ENCODE measurements around the gene IL4R.

The IL4R gene

DNA sequence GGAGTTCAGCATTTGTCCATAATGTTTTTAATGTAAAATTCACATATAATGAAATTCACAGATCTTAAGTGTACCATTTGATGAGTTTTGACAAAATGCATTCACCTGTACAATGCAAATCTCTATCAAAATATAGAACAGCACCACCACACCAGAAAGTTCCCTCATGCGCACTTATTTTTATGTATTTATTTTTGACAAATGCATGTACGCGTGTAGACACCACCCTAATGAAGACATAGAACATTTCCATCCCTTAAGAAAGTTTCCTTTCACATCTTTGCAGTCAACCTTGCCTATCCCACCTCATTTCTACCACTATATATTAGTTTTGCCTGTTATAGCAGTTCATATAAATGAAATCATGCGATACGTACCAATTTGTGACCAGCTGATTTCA, 15.6 kb upstream of the IL4R start:
- POLR2A ChIA-PET: no interaction called here
- CTCF ChIA-PET: no interaction called here
- no peak overlapping the region for H3K4me3 ChIP-seq (ENCODE audit: low read depth, low read length)
- no peak for DNase-seq (ENCODE audit: low read depth, low spot score)
- TF ChIP-seq CTCF (IDR thresholded peaks at IDR 0.05; ENCODE audit: insufficient read depth, low read length, missing control alignments): no peak

DNA sequence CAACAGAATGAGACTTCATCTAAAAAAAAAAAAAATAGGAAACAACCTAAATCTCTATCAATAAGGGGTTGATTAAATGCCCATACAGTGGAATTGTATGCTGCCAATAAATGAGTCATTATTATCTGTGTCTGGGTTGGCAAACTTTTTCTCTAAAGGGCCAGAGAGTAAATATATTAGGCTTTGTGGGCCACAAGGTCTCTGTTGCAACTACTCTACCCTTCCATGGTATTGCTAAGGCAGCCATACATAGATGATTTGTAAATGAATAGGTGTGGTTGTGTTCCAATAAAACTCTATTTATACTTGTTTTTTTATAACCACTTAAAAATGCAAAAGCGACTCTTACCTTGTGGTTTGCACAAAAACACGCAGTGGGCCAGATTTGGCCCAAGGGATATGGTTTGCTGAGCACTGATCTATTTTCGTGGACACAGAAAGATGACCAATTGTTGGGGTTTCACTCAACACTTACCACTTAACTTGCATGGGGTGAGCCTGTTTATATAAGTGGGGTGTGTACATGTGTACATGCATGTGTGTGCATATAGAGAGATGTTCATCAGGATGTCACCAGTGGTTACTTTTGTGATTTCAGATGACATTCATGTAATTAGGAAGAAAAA, 12.4 kb upstream of the IL4R start:
- ChIA-PET CTCF (no interaction called here), POLR2A (no interaction called here)
- no peak for DNase-seq (ENCODE audit: low read depth, low spot score)
- H3K4me3 ChIP-seq (ENCODE audit: low read depth, low read length): no peak overlapping the region
- no peak for TF ChIP-seq CTCF (IDR thresholded peaks at IDR 0.05; ENCODE audit: insufficient read depth, low read length, missing control alignments)

DNA sequence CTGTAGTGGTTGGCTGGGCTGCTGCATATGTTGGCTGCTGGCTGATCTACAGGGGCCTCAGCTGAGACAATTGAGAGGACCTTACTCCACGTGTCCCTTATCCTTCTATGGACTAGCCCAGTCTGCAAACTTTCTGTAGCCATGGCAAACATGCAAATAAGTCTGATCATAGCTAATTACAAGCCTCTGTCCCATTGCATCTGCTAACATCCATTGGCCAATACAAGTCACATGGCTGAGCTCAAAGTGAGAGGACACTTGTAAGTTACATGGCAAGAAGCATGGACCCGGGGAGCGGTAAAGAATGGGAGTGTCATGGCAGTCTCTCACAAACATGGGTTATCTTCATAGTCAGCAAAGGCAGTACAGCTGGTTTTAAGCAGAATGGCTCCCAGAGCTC, 11.6 kb upstream of the IL4R start:
- no peak overlapping the region for H3K4me3 ChIP-seq (ENCODE audit: low read depth, low read length)
- no peak for TF ChIP-seq CTCF (IDR thresholded peaks at IDR 0.05; ENCODE audit: insufficient read depth, low read length, missing control alignments)
- ChIA-PET POLR2A (no interaction called here), CTCF (interaction anchor here (0.6 to 1.1 kb wide), 2 partner anchors 44 to 68 kb away, joined by 3 read pairs; no protein-coding TSS in a partner anchor)
- DNase-seq (ENCODE audit: low read depth, low spot score): no peak

- H3K4me3 ChIP-seq (ENCODE audit: low read depth, low read length): no peak overlapping the region
- CTCF ChIA-PET: interaction anchor here (0.8 kb wide), 1 partner anchor 9 kb away, joined by 3 read pairs; no protein-coding TSS in a partner anchor
- POLR2A ChIA-PET: interaction anchor here (0.6 kb wide), 1 partner anchor 39 kb away, joined by 3 read pairs; no protein-coding TSS in a partner anchor
- no peak for TF ChIP-seq CTCF (IDR thresholded peaks at IDR 0.05; ENCODE audit: insufficient read depth, low read length, missing control alignments)
- DNase-seq (ENCODE audit: low read depth, low spot score): no peak
Observed at GRCh38 chr16:27303256-27304100, 10.3 kb upstream of the IL4R start.

DNA sequence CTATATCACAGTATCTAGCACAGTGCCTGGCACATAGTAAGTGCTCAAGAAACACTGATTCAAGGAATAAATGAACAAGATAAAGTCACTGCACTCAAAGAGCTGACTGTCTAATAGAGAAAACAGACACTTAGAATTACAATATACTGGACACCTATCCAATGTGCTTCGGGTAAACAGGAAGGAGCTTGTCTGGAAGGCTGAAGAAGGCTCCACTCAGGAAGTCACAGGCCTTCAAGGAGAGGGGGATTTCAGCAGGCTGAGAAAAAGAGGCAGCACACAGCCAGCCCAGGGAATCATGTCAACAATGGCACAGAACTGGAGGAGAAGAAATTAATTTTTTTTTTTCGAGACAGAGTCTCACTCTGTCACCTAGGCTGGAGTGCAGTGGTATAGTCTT, 9.7 kb upstream of the IL4R start:
- POLR2A ChIA-PET: no interaction called here

More for the DNA sequence above, 9.7 kb upstream of the IL4R start:
- CTCF ChIA-PET: interaction anchor here (0.7 kb wide), 1 partner anchor 149 kb away, joined by 3 read pairs; no protein-coding TSS in a partner anchor
- DNase-seq (ENCODE audit: low read depth, low spot score): no peak
- TF ChIP-seq CTCF (IDR thresholded peaks at IDR 0.05; ENCODE audit: insufficient read depth, low read length, missing control alignments): no peak
- no peak overlapping the region for H3K4me3 ChIP-seq (ENCODE audit: low read depth, low read length)
